Astrocyte of the cerebellum (primary cell): ENCODE data around the gene SSU72.

Experiments
- DNase-seq: peaks from one replicate; pipeline ENCODE4 v3.0.0-alpha.2; 2011; ENCODE audit warnings: low read depth
- H3K4me3 ChIP-seq: 2 replicates; pipeline ENCODE4 v1.5.1; 2011; ENCODE audit warnings: mild to moderate bottlenecking, low read depth, low read length, moderate library complexity
- in situ Hi-C: cut with HindIII; loops from 2 replicates; pipeline ENCODE4 v1.10.0; 2017; ENCODE audit warnings: low sequenced_read_pairs
- TF ChIP-seq, protein P1 (sequence below): IDR thresholded peaks from 2 replicates; pipeline ENCODE4 v1.5.1; 2012; ENCODE audit warnings: low read length, low read depth, moderate library complexity, mild to moderate bottlenecking; ENCODE audit errors: missing control alignments

The SSU72 gene

DNA sequence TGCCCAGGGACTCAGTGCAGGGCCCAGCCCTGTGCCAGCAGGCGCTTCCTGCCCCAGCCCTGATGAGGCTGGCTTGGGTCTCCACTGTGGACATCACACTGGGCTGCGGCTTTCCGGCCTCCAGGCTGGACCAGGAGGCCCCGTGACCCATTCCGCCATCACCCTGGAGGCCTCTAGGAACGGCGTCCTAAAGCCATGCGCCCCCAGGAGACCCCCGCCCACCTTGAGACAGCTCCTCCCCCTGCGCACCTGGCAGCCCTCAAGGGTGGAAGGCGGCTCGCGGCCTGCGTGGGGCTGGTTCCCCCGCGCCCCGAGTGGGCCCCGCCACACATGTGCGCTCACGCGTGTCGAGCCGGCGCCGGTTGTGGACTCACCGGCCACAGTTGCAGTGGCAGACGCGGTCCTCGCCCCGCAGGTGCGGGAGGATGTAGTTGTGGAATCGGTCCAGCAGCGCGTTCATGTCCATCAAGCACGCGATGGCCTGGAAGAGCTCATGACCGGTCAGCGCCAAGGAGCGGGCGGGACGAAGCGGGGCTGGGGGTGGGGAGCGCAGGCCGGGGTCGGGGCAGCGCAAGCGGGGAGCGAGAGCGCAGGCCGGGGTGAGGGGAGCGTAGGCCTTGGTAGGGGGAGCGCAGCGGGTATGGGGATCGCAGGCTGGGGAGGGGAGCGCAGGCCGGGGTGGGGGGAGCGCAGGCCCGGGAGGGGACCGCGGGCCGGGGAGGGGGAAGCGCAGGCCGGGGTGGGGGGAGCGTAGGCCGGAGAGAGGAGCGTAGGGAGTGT is 35.2 kb downstream of the SSU72 start:
- in situ Hi-C loops = no loop called here
- H3K4me3 ChIP-seq = peak overlapping the region; percentile 55

DNA sequence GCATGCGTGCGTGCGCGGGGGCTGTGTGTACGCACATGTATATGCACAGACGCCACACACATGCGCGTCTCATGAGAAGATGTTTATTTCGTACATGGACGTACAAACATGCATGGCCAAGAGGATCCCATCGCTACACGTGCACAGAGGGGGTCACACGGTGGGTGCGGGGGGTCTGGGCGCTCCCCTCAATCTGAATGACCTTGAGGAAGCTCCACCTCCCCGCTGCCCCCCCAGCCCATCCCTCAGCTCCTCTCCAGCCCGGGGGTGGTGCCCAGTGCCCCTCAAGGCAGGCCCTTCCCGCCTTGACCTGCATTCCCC is 35.7 kb downstream of the SSU72 start:
- H3K4me3 ChIP-seq = peak overlapping the region; percentile 55
- TF ChIP-seq, protein P1, sequence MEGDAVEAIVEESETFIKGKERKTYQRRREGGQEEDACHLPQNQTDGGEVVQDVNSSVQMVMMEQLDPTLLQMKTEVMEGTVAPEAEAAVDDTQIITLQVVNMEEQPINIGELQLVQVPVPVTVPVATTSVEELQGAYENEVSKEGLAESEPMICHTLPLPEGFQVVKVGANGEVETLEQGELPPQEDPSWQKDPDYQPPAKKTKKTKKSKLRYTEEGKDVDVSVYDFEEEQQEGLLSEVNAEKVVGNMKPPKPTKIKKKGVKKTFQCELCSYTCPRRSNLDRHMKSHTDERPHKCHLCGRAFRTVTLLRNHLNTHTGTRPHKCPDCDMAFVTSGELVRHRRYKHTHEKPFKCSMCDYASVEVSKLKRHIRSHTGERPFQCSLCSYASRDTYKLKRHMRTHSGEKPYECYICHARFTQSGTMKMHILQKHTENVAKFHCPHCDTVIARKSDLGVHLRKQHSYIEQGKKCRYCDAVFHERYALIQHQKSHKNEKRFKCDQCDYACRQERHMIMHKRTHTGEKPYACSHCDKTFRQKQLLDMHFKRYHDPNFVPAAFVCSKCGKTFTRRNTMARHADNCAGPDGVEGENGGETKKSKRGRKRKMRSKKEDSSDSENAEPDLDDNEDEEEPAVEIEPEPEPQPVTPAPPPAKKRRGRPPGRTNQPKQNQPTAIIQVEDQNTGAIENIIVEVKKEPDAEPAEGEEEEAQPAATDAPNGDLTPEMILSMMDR = no peak
- no peak for DNase-seq
- in situ Hi-C loops = no loop called here

More for the DNA sequence above, 35.2 kb downstream of the SSU72 start:
- no peak for DNase-seq
- TF ChIP-seq, protein P1 = no peak

DNA sequence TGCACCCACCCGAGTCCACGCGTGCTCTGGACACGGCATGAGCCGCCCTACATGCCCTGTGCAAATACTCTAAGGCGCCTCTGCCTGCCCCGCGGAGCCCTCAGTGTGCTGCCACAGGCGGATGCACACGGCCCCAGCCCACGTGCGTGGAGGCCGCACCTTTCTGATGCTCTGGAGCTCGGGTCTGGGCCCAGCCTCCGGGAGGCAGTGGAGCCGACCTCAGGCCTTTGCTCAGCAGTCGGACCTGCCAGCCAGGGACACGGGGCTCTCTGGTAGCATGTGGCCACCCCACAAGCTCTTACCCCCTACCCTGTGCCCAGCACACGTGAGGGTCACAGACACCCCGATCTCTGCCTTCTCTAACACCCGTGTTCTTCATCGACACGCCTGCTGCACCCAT is 36.3 kb downstream of the SSU72 start:
- no peak for DNase-seq
- H3K4me3 ChIP-seq = peak overlapping the region; percentile 55
- TF ChIP-seq, protein P1 = no peak
- in situ Hi-C loops = no loop called here

DNA sequence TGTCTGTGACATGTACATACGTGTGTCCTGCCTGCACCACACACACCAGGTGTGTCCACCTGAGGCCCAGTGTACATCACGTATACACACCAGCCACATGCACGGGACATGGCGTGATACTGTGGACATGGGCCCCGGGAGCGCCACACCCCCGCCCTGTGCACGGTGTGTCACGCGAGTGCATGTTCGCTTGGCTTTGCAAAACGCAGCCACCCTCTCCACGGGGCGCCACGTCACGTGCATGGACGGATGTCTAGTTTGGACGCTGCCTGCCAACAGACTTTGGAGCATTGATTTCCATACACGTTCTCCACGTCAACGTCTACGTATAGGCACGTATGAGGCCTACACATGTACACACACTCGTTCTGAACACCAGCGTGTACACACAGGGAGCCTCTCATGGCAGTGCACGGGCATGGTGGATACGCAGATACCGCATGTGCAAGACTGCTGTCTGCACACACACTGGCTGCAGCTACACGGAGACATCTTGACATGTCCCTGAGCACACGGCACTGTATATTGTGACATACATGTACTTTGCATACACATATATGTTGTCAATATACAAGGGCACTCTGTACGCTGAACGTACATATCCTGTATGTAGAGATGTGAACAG is 36.9 kb downstream of the SSU72 start:
- in situ Hi-C loops = no loop called here
- TF ChIP-seq, protein P1 = no peak
- no peak for DNase-seq
- no peak overlapping the region for H3K4me3 ChIP-seq

DNA sequence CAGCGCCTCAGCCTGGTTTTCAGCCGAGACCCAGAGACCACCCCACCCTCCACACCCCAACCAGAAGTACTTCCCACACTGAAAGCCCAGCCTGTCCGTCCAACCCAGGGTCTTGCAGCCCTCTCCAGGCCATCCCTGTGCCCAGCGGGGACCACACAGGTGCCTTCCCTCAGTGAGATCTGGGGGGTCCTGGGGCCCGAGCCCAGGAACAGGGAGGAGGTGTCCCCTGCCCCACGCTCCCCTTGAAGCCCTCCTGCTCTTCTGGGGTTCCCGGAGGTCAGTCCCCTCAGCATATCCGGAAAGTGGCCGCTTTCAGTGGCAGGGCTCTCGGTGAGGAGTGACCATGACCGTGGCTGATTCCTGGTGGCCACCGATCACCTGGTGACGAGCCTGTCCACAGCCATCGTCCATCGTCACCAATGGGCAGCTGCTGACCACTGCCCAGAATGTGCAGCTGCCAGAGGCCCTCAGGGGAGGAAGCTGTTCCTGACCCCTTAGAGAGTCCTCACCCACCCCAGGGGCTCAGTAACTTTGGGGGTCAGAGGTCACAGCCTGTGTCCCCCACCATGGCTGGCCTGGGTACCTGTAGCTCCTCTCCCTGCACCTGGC is 37.6 kb downstream of the SSU72 start:
- in situ Hi-C loops = no loop called here
- H3K4me3 ChIP-seq = no peak overlapping the region
- TF ChIP-seq, protein P1 = no peak
- no peak for DNase-seq

DNA sequence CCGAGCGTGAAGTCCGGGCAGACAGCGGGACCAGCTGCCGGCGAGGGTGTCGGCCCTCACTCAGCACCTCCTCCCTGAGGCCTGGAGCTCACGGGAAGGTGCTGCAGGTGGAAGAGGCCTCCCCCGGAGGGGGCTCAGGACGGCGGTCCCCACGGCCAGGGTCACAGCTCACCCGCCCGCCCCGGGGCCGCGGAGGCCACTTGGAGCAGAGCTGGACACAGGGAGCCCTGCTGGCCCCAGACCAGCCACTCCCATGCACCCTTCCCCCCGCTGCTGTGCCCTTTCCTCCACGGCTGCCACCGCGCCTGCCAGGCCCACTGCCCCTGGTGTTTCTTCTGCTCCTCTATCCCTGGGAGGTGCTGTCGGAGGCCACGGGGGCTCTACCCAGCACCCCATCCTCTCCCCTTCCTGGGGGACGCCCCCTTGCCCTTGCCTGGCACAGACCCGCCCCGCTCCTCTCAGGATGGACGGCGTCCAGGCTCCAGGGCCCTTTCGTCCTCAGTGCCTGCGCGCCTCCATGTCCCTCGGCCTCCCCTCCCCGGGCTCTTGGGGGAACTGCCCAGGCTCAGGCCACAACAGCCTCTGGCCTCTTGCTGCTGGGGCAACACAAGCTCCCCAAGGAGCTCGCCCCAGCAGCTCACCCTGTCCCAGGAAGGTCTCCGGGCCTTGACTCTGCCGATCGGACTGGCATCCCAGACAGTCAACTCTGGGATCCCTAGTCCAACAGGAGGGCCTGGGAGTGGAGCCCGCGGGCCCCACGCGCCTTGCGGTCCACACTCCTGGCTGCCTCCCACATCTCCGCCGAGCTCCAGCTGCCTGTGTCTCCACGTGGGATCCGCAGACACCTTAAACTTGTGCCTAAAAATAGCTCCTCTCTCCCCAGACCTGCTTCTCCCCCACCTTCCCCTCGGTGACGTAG is 38.4 kb downstream of the SSU72 start:
- H3K4me3 ChIP-seq = no peak overlapping the region
- in situ Hi-C loops = no loop called here
- no peak for DNase-seq
- TF ChIP-seq, protein P1 = no peak
